WTC11 (cell line): Measurements from ENCODE around the gene HECW1. TPM values are rescaled to one million over a fixed set of nuclear protein-coding genes. Genes with fewer than 3 reads are reported as not detected.

Experiments used
- ATAC-seq: fragments of 200-7000 bp; cut with Tn5 transposase; 2 replicates; pipeline ENCODE4 v1.10.0; 2021; ENCODE audit warnings: mild to moderate bottlenecking, moderate library complexity
- CTCF ChIA-PET: fragments of 300-600 bp; sonication (Branson Sonifier 250); formaldehyde crosslinking; loops from one replicate; lab custom pipeline; 2021; ENCODE audit warnings: antibody characterized with exemption; lab: Charles Lee
- POLR2A ChIA-PET: fragments of 350-600 bp; sonication (Branson Sonifier 250); formaldehyde crosslinking; loops from one replicate; lab custom pipeline; 2021; ENCODE audit warnings: antibody characterized with exemption; lab: Charles Lee
- DNase-seq: peaks from one replicate; pipeline ENCODE4 v3.0.0; 2021; ENCODE audit warnings: low spot score
- H3K27ac Mint-ChIP-seq: 2 replicates; pipeline ENCODE4 v1.8.0; 2021; ENCODE audit warnings: mixed read lengths
- H3K27me3 Mint-ChIP-seq: 2 replicates; pipeline ENCODE4 v1.8.0; 2021; ENCODE audit warnings: low read depth, mild to moderate bottlenecking, moderate library complexity, mixed read lengths
- H3K36me3 Mint-ChIP-seq: 2 replicates; pipeline ENCODE4 v1.8.0; 2021; ENCODE audit warnings: mixed read lengths
- H3K4me1 Mint-ChIP-seq: 2 replicates; pipeline ENCODE4 v1.8.0; 2022; ENCODE audit warnings: mixed read lengths
- H3K4me3 Mint-ChIP-seq: 2 replicates; pipeline ENCODE4 v1.8.0; 2021; ENCODE audit warnings: mild to moderate bottlenecking, moderate library complexity, mixed read lengths
- H3K9me3 Mint-ChIP-seq: 2 replicates; pipeline ENCODE4 v1.8.0; 2021; ENCODE audit warnings: mixed read lengths
- AR ChIP-seq: fragments of 250-450 bp; sonication (Bioruptor Pico); IDR thresholded peaks from 2 replicates; pipeline ENCODE4 v1.9.0; 2021; ENCODE audit warnings: mild to moderate bottlenecking
- CREB1 ChIP-seq: sonication (generic); formaldehyde crosslinking; IDR thresholded peaks from 2 replicates; pipeline ENCODE4 v1.8.0; 2023; ENCODE audit warnings: mild to moderate bottlenecking, missing genetic modification reagents
- ELF4 ChIP-seq: sonication (generic); formaldehyde crosslinking; IDR thresholded peaks from 2 replicates; pipeline ENCODE4 v1.8.1; 2022; ENCODE audit warnings: low read depth, mild to moderate bottlenecking, moderate library complexity, missing genetic modification reagents
- GRHL2 ChIP-seq: fragments of 250-450 bp; sonication (Bioruptor Pico); IDR thresholded peaks from 2 replicates; pipeline ENCODE4 v1.8.0; 2022; ENCODE audit warnings: mild to moderate bottlenecking, moderate library complexity; ENCODE audit not compliant: insufficient replicate concordance, severe bottlenecking
- OVOL2 ChIP-seq: fragments of 250-450 bp; sonication (Bioruptor Pico); IDR thresholded peaks from 2 replicates; pipeline ENCODE4 v1.9.0; 2021; ENCODE audit warnings: mild to moderate bottlenecking, borderline replicate concordance
- RELA ChIP-seq: sonication (generic); formaldehyde crosslinking; IDR thresholded peaks from 2 replicates; pipeline ENCODE4 v1.8.1; 2022; ENCODE audit warnings: missing genetic modification reagents, mild to moderate bottlenecking, borderline replicate concordance
- TCF7 ChIP-seq: sonication (generic); formaldehyde crosslinking; IDR thresholded peaks from 2 replicates; pipeline ENCODE4 v1.8.0; 2022; ENCODE audit warnings: mild to moderate bottlenecking, low read depth, missing genetic modification reagents, moderate library complexity
- TEAD4 ChIP-seq: sonication (generic); formaldehyde crosslinking; IDR thresholded peaks from 2 replicates; pipeline ENCODE4 v1.8.0; 2022; ENCODE audit warnings: mild to moderate bottlenecking, missing genetic modification reagents
- ZNF121 ChIP-seq: sonication (generic); formaldehyde crosslinking; IDR thresholded peaks from 2 replicates; pipeline ENCODE4 v1.8.0; 2023; ENCODE audit warnings: missing genetic modification reagents
- ZNF232 ChIP-seq: sonication (generic); formaldehyde crosslinking; IDR thresholded peaks from 2 replicates; pipeline ENCODE4 v1.8.0; 2022; ENCODE audit warnings: mild to moderate bottlenecking, missing genetic modification reagents
- total RNA-seq: library from RNA; stranded (reverse); gene quantifications from 3 replicates; pipeline ENCODE4 v1.2.3, GENCODE V29; 2021
- TF ChIP-seq, protein P1 (sequence below): sonication (generic); formaldehyde crosslinking; IDR thresholded peaks from 2 replicates; pipeline ENCODE4 v1.8.1; 2023; ENCODE audit warnings: mild to moderate bottlenecking, missing genetic modification reagents
- TF ChIP-seq, protein P2 (sequence below): sonication (generic); formaldehyde crosslinking; IDR thresholded peaks from 2 replicates; pipeline ENCODE4 v1.8.1; 2023; ENCODE audit warnings: mild to moderate bottlenecking, missing genetic modification reagents, borderline replicate concordance
- TF ChIP-seq, protein P3 (sequence below): sonication (generic); formaldehyde crosslinking; IDR thresholded peaks from 2 replicates; pipeline ENCODE4 v1.8.0; 2022; ENCODE audit warnings: mild to moderate bottlenecking, missing genetic modification reagents
- TF ChIP-seq, protein P4 (sequence below): fragments of 250-450 bp; sonication (Bioruptor Pico); IDR thresholded peaks from 2 replicates; pipeline ENCODE4 v1.9.0; 2021; ENCODE audit warnings: mild to moderate bottlenecking
- TF ChIP-seq, protein P5 (sequence below): sonication (generic); formaldehyde crosslinking; IDR thresholded peaks from 2 replicates; pipeline ENCODE4 v1.8.0; 2023; ENCODE audit warnings: missing genetic modification reagents
- TF ChIP-seq, protein P6 (sequence below): sonication (generic); formaldehyde crosslinking; IDR thresholded peaks from 2 replicates; pipeline ENCODE4 v1.8.1; 2022; ENCODE audit warnings: low read depth, missing genetic modification reagents, borderline replicate concordance
- TF ChIP-seq, protein P7 (sequence below): sonication (generic); formaldehyde crosslinking; IDR thresholded peaks from 2 replicates; pipeline ENCODE4 v1.8.1; 2023; ENCODE audit warnings: mild to moderate bottlenecking, missing genetic modification reagents, moderate library complexity

HECW1 gene
- total RNA-seq, 1 experiment from 2014 or later, result 6.1 TPM

GRCh38 chr7:43195256-43195655 lies 82.8 kb downstream of the HECW1 start:
- ChIA-PET CTCF (no interaction called here), POLR2A (no interaction called here)
- ATAC-seq, result peak; percentile 36
- Mint-ChIP-seq H3K4me1 (peaks cover 30% of the 10 kb centered on the region), H3K27me3 (no peaks in the 10 kb centered on the region), H3K36me3 (no peaks in the 10 kb centered on the region), H3K4me3 (no peak overlapping the region), H3K9me3 (0 out of 2 replicates have a peak, but pooled peaks cover 5% of the 10 kb centered on the region), H3K27ac (no peak overlapping the region)
- TF ChIP-seq ZNF121 (0 out of 2 replicates have a peak, but pooled peaks have one; percentile 2), ELF4 (no peak)
- DNase-seq, result no peak

DNA sequence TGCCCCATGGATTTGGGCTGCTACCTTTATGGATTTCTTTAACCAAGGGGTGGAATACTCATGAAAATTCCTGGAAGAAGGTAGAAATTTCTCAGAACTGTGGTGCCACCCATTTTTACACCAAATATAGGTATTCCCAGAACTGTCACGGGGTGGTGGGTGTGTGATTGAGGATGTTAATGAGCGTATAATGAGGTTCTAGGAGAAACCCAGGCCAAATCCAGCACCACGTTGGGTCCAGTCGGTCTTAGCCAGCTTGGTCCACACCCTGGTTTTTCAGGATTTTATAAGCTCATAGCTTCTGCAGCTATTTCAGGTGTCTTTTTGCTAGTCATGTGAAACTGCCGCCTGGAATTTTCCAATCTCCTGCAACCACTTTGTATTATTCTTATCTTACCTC lies 83.3 kb downstream of the HECW1 start:
- H3K4me1 Mint-ChIP-seq, result peaks cover 36% of the 10 kb centered on the region
- no peak for DNase-seq
- CTCF ChIA-PET, result no interaction called here

More for the DNA sequence above, 83.3 kb downstream of the HECW1 start:
- Mint-ChIP-seq H3K4me3 (no peak overlapping the region), H3K36me3 (no peaks in the 10 kb centered on the region), H3K27me3 (no peaks in the 10 kb centered on the region), H3K9me3 (0 out of 2 replicates have a peak, but pooled peaks cover 5% of the 10 kb centered on the region), H3K27ac (no peak overlapping the region)
- no peak for TF ChIP-seq TEAD4 (CRISPR knock-in tag)
- TF ChIP-seq, protein P1, sequence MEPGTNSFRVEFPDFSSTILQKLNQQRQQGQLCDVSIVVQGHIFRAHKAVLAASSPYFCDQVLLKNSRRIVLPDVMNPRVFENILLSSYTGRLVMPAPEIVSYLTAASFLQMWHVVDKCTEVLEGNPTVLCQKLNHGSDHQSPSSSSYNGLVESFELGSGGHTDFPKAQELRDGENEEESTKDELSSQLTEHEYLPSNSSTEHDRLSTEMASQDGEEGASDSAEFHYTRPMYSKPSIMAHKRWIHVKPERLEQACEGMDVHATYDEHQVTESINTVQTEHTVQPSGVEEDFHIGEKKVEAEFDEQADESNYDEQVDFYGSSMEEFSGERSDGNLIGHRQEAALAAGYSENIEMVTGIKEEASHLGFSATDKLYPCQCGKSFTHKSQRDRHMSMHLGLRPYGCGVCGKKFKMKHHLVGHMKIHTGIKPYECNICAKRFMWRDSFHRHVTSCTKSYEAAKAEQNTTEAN (CRISPR knock-in tag), result no peak
- TF ChIP-seq, protein P2, sequence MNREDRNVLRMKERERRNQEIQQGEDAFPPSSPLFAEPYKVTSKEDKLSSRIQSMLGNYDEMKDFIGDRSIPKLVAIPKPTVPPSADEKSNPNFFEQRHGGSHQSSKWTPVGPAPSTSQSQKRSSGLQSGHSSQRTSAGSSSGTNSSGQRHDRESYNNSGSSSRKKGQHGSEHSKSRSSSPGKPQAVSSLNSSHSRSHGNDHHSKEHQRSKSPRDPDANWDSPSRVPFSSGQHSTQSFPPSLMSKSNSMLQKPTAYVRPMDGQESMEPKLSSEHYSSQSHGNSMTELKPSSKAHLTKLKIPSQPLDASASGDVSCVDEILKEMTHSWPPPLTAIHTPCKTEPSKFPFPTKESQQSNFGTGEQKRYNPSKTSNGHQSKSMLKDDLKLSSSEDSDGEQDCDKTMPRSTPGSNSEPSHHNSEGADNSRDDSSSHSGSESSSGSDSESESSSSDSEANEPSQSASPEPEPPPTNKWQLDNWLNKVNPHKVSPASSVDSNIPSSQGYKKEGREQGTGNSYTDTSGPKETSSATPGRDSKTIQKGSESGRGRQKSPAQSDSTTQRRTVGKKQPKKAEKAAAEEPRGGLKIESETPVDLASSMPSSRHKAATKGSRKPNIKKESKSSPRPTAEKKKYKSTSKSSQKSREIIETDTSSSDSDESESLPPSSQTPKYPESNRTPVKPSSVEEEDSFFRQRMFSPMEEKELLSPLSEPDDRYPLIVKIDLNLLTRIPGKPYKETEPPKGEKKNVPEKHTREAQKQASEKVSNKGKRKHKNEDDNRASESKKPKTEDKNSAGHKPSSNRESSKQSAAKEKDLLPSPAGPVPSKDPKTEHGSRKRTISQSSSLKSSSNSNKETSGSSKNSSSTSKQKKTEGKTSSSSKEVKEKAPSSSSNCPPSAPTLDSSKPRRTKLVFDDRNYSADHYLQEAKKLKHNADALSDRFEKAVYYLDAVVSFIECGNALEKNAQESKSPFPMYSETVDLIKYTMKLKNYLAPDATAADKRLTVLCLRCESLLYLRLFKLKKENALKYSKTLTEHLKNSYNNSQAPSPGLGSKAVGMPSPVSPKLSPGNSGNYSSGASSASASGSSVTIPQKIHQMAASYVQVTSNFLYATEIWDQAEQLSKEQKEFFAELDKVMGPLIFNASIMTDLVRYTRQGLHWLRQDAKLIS (CRISPR knock-in tag), result no peak
- TF ChIP-seq CREB1 (CRISPR knock-in tag), result no peak
- TF ChIP-seq, protein P3, sequence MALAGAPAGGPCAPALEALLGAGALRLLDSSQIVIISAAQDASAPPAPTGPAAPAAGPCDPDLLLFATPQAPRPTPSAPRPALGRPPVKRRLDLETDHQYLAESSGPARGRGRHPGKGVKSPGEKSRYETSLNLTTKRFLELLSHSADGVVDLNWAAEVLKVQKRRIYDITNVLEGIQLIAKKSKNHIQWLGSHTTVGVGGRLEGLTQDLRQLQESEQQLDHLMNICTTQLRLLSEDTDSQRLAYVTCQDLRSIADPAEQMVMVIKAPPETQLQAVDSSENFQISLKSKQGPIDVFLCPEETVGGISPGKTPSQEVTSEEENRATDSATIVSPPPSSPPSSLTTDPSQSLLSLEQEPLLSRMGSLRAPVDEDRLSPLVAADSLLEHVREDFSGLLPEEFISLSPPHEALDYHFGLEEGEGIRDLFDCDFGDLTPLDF (CRISPR knock-in tag), result no peak
- TF ChIP-seq GRHL2 (CRISPR knock-in tag), result no peak
- no peak for TF ChIP-seq ZNF232 (CRISPR knock-in tag)
- TF ChIP-seq, protein P4, sequence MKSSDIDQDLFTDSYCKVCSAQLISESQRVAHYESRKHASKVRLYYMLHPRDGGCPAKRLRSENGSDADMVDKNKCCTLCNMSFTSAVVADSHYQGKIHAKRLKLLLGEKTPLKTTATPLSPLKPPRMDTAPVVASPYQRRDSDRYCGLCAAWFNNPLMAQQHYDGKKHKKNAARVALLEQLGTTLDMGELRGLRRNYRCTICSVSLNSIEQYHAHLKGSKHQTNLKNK (CRISPR knock-in tag), result no peak
- TF ChIP-seq AR (CRISPR knock-in tag), result no peak
- TF ChIP-seq OVOL2 (CRISPR knock-in tag), result no peak
- TF ChIP-seq, protein P5, sequence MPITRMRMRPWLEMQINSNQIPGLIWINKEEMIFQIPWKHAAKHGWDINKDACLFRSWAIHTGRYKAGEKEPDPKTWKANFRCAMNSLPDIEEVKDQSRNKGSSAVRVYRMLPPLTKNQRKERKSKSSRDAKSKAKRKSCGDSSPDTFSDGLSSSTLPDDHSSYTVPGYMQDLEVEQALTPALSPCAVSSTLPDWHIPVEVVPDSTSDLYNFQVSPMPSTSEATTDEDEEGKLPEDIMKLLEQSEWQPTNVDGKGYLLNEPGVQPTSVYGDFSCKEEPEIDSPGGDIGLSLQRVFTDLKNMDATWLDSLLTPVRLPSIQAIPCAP (CRISPR knock-in tag), result no peak
- TF ChIP-seq, protein P6, sequence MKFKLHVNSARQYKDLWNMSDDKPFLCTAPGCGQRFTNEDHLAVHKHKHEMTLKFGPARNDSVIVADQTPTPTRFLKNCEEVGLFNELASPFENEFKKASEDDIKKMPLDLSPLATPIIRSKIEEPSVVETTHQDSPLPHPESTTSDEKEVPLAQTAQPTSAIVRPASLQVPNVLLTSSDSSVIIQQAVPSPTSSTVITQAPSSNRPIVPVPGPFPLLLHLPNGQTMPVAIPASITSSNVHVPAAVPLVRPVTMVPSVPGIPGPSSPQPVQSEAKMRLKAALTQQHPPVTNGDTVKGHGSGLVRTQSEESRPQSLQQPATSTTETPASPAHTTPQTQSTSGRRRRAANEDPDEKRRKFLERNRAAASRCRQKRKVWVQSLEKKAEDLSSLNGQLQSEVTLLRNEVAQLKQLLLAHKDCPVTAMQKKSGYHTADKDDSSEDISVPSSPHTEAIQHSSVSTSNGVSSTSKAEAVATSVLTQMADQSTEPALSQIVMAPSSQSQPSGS (CRISPR knock-in tag), result no peak
- TF ChIP-seq ZNF121, result no peak
- no peak for TF ChIP-seq TCF7
- TF ChIP-seq, protein P7, sequence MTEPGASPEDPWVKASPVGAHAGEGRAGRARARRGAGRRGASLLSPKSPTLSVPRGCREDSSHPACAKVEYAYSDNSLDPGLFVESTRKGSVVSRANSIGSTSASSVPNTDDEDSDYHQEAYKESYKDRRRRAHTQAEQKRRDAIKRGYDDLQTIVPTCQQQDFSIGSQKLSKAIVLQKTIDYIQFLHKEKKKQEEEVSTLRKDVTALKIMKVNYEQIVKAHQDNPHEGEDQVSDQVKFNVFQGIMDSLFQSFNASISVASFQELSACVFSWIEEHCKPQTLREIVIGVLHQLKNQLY (CRISPR knock-in tag), result no peak
- TF ChIP-seq RELA (CRISPR knock-in tag), result no peak
- no peak for ATAC-seq
- POLR2A ChIA-PET, result no interaction called here
